ENCODE results near the gene HSPA4.

GRCh38 chr5:133144245-133144981, 92.6 kb downstream of the HSPA4 start:
- no peak for TF ChIP-seq FOXM1 (IDR thresholded peaks at IDR 0.05; ENCODE audit: borderline replicate concordance, low read depth)
- TF ChIP-seq ZBTB7A (IDR thresholded peaks at IDR 0.05; ENCODE audit: low read depth) = no peak
- TF ChIP-seq RAD21 (IDR thresholded peaks at IDR 0.05; ENCODE audit: low read depth) = no peak
- TF ChIP-seq EP300 (IDR thresholded peaks at IDR 0.05; ENCODE audit: borderline replicate concordance) = no peak
- no peak for TF ChIP-seq TEAD4 (IDR thresholded peaks at IDR 0.05)
- no peak for TF ChIP-seq CREB1 (IDR thresholded peaks at IDR 0.05; ENCODE audit: low read depth)
- no peak for TF ChIP-seq CEBPB (IDR thresholded peaks at IDR 0.05)
- TF ChIP-seq, protein P1, sequence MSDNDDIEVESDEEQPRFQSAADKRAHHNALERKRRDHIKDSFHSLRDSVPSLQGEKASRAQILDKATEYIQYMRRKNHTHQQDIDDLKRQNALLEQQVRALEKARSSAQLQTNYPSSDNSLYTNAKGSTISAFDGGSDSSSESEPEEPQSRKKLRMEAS (IDR thresholded peaks at IDR 0.05) = no peak
- no peak for TF ChIP-seq REST (IDR thresholded peaks at IDR 0.05; ENCODE audit: low read depth)
